ENCODE data around the gene ZDHHC24.
"Not testable (repeated sequence)": the region's sequence is repeated elsewhere in the genome, so short reads cannot be mapped to it uniquely, and the experiment has no call there.

ZDHHC24 gene

GRCh38 chr11:66543263-66544107, 2.4 kb downstream of the ZDHHC24 start:
- DNase-seq: peak; percentile 51

GRCh38 chr11:66542362-66542761, 3.5 kb downstream of the ZDHHC24 start:
- DNase-seq: no peak

DNA sequence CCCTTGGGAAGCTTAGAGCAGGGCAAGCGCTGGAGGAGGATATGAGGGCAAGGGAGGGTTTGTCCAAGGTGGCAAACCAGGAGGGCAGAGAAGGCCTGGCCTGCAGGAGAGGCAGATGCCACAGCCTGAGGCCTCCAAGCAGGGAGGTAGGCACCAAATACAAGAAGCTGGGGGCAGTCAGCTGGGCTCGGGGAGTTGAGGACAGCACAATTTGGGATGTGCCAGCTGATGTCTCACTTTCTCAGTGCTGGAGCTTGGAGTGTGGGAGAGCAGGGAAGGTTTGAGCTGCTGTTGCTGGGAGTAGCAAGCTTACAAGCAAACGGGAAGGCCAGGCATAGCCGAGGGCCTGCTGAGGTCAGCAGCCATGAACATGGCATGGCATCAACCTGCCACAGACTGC, 4.0 kb downstream of the ZDHHC24 start:
- no peak for DNase-seq

- not testable (repeated sequence) for DNase-seq
These were observed 5.2 kb downstream of the ZDHHC24 start for GRCh38 chr11:66540598-66540997.

- DNase-seq: no peak
These were observed 6.0 kb downstream of the ZDHHC24 start for GRCh38 chr11:66539870-66540213.

- no peak for DNase-seq
These were observed 6.5 kb downstream of the ZDHHC24 start for GRCh38 chr11:66539170-66539869.

GRCh38 chr11:66532784-66533183, 13.1 kb downstream of the ZDHHC24 start:
- no peak for DNase-seq

DNA sequence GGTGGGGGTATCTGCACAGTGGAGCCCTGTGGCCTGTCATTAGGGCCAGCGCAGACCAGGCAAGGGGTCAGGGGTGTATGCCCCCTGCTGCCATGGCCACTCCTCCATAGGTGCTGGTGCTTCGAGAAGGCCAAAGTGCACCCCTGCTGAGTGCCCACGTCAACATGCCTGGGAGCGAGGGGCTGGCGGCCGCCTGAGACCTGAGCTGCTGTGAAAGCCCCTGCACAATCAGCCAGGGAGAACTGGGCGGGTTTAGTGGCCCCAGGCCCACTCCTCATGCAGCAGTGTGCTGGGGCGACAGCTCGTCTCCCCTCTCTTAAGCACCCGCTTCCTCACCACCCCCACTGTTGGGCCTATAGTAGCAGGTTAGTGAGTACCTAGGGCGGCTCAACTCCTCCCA, 14.0 kb downstream of the ZDHHC24 start:
- no peak for DNase-seq

DNA sequence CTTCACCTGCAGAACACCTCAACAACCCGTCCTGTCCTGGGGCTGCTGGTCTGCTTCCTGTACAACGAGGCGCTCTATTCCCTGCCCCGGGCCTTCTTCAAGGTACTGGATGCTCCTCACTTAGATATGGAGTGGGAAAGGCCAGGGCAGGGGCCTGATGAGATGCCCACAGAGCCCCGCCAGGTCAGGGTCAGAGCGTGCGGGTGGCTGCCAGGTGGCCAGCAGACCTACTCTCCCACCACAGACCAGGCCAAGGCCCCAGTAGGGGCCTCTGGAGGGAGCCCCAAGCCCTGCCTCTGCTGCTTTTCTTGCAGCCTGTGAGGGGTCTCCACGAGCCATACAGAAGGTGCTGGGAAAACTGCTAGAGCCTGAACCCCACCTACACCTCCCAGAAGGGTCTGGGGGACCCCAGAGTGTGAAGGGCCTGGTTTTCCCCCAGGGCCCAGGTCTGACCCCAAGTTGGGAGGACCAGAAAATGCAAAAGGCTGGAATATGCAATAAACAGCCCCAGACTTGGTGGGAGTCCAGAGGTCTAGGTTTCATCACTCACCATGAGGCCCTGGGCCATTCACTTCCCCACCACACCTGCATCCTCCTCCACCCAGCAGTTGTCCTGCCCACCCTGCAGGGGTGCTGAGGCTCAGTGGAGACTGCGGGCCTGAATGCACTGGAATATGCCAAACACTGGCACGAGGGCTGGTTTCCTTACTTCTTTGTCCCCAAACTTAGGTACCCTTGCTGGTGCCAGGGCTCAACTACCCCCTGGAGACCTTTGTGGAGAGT, 14.7 kb downstream of the ZDHHC24 start:
- DNase-seq: no peak

DNA sequence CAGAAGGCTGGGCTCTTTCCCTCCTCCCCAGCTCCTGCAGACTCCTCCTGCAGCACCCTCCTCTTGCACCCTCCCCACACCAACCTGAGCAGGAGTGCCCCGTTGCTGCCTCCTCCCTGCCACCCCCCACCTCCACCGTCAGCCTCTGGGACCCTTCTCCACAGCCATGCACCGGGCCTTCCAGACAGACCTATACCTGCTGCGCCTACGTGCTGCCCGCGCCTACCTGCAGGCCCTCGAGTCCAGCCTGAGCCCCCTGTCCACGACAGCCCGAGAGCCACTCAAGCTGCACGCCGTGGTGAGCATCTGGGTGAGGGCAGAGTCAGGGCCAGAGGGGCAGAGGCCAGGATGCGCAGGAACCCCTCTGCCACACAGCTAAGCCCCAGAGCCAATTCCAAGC, 16.2 kb downstream of the ZDHHC24 start:
- DNase-seq: no peak

DNA sequence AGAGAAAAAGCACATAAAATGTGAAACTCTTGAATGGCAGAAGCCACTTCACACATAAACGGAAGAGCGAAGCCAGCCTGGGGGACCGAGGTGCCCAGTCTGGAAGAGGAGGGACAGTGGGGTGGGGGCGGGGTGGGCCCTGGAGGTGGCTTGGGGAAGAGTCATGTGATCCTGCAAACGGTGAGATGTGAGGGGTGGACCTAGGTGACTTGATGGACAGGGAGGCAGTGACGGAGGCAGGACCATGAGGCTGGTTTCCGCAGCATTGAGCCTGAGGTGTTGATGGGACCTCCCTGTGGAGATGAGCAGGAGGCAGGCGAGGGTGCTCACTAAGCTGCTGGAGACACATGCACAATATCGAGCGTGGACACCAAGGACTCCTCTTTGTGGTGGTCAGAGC, 16.8 kb downstream of the ZDHHC24 start:
- DNase-seq: no peak

DNA sequence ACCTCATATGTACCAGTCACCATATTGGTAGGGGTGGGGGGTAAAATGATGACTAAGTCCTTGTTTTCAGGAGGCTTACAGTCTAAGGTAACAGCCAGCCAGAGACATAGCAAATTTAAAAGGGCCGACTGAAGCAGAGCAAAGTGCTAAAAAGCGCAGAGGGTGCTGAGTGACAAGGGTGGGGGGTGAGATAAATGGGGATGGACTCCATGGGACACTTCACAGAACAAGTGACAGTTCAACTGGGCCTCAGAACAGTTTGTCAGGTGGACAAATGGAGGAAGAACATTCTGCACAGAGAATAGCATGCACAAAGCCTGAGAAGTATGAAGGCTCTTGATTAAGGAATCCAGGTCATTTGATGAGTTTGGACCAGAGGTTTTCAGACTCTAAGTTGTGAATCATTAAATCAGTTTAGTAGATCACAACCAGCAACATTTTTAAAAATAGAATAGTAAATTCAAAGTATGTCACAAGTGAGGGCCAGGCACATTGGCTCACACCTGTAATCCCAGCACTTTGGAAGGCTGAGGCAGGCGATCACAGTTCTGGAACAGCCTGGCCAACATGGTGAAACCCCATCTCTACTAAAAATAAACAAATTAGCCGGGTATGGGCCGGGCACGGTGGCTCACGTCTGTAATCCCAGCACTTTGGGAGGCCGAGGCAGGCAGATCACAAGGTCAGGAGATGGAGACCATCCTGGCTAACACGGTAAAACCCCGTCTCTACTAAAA, 21.4 kb downstream of the ZDHHC24 start:
- DNase-seq: no peak

DNA sequence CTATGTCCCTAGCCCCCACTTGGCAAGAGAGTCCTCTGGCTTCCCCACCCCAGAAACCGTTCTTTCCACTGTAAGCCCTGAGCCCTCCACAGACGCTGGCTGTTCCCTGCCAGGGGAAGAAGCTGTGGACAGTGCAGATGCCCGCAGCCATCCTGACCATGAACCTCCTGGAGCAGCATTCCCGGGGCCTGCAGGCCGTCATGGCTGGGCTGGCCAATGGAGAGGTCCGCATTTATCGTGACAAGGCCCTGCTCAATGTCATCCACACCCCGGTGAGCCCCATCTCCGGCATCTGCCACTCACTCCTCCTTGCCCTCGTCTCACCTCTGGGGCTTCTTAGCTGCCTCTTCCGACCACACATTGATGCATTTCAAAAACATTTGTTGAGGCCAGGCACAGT, 22.2 kb downstream of the ZDHHC24 start:
- no peak for DNase-seq

DNA sequence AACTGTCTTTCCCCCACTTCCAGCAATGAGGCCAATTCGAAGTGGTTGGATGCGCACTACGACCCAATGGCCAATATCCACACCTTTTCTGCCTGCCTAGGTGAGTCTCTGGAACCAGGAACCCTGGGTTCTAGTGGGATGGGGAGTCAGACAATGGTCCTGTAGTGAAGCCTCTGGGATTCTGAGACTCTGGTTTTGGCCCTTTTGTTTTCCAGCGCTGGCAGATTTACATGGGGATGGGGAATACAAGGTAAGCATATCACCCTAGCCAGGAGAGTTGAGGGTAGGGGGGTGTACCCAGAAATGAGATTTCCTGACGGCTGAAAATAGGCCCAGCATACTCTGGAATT, 34.9 kb downstream of the ZDHHC24 start:
- no peak for DNase-seq

GRCh38 chr11:66510271-66510989, 35.4 kb downstream of the ZDHHC24 start, which contains the start of gene BBS1:
TSS of gene BBS1 (plus strand) at chr11:66510635. CDS start at chr11:66510660, 25 bp downstream.
- DNase-seq: peak; percentile 83

DNA sequence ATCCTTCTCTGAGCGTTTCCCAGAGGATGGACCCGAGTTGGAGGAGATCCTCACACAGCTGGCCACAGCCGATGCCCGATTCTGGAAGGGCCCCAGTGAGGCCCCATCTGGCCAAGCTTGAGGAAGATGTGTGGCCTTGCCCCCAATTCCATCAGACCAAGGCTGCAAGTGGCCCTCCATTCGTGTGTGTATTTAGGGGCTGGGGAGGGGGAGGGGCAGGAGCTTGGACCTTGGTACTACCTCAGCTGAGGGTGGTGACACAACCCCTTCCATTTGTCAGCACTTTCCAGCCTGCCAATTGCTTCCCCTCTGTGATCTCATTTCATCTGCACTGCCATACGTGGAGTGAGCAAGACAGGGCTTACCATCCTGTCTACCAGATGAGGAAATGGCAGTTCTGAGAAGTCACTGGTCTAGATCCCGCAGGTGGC, 36.7 kb downstream of the ZDHHC24 start:
- no peak for DNase-seq

DNA sequence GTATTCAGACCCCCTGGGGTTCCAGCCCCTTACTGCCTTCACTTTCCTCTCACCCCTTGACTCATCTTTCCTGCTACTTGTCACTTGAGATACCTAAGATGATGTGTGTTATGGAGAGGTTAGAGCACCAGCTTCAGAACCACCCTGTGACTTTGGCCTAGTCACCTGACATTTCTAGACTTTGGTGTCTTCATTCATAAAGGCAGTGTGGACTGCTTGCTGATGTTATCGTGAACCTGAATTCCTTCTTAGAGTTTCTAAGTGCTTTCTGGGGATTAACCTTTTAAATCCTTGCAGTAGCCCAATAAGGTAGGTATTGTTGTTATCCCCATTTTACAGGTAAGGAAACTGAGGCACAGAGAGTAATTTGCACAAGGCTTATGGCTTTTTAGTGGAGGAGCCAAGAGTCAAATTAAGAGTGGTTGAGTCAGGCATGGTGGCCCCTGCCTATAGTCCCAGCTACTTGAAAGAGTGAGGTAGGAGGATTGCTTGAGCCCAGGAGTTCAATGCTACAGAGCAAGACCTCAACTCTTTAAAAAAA, 40.5 kb downstream of the ZDHHC24 start:
- no peak for DNase-seq

GRCh38 chr11:66498506-66498905, 47.3 kb downstream of the ZDHHC24 start:
- no peak for DNase-seq

GRCh38 chr11:66497206-66497605, 48.6 kb downstream of the ZDHHC24 start:
- no peak for DNase-seq

DNA sequence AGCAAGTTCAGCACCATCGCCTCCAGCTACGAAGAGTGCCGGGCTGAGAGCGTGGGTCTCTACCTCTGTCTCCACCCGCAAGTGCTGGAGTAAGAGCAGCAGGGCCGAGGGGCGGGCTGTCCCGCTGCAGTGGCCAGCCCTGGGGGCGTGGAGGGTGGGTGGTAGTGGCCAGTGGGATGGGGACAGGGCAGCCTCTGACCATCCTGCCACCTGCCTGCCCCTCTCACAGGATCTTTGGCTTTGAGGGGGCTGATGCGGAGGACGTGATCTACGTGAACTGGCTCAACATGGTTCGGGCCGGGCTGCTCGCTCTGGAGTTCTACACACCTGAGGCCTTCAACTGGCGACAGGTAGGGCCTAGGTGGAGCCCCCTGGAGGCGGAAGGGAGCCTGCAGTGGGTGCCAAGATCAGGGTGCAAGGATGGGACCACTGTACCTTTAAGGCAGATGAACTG, 50.4 kb downstream of the ZDHHC24 start:
- DNase-seq: no peak

DNA sequence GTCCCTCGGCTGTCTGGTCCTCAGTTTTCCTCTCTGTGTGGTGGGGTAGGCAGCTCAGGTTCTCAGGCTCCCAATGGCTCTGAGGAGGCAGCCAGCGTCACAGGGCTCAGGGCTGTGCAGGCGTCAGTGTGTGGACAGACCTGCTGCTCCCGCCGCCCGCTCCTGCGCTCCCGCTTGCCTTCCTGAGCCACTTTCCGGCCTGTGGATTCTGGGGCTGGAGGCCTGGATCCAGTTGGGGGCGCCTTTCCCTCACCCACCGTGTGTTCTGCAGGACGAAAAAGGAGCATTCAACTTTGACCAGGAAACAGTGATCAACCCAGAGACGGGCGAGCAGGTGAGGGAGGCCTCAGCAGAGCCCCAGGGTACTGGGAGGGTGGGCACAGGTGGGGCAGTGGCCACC, 50.9 kb downstream of the ZDHHC24 start:
- DNase-seq: no peak

GRCh38 chr11:66494458-66494857, 51.4 kb downstream of the ZDHHC24 start:
- DNase-seq: no peak
